Stimulated activated CD4-positive, alpha-beta T cell treated with anti-CD3 and anti-CD28 coated beads, TNF-alpha, amount 100 ng/mL, for 48 hours (primary cell): ENCODE data around the gene NME3.
A peak's percentile ranks its signal among the peaks of the same experiment; 100 is the strongest.
"Not testable (repeated sequence)": the region's sequence is repeated elsewhere in the genome, so short reads cannot be mapped to it uniquely, and the experiment has no call there.

Experiments used
- DNase-seq, 3 donors: peaks; one replicate each; pipeline ENCODE4 v3.0.0-alpha.2; 2020; ENCODE audit warnings: low read depth in 3 of 3

Gene NME3

DNA sequence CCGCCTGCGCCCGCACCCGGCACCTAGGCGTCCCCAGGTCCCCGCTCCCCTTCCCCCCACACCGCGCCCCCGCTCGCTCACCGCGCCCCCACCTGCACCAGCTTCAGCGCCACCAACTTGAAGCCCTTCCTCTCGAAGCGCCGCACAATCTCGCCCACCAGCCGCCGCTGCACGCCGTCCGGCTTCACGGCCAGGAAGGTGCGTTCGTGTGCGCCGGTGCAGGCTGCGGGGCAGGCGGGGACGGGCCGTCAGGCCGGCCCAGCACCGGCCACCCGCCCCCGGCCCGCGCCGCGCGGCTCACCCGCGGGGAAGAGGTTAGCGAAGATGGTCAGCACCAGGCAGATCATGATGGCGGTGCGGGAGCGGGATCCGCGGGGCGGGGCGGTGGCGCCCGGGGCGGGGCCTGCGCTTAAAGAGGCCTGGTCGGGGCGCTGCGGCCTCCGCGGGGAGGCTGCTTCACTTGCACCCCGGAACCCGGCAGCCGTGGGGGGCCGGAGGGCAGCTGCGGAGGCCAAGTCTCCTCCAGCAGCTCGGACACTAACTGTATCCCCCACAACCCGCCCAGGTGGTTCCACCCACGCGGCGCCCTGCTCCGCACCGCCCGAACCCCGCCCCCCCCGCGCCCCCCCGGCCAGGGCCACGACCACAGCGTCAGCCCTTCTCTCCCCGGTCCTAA lies at the start of gene NME3:
NME3 (minus strand) TSS at position 356 of the 676 bp plus-strand sequence; CDS start at position 347, 9 bp downstream.
- DNase-seq = peak; percentile 57 to 81 (median 64)

DNA sequence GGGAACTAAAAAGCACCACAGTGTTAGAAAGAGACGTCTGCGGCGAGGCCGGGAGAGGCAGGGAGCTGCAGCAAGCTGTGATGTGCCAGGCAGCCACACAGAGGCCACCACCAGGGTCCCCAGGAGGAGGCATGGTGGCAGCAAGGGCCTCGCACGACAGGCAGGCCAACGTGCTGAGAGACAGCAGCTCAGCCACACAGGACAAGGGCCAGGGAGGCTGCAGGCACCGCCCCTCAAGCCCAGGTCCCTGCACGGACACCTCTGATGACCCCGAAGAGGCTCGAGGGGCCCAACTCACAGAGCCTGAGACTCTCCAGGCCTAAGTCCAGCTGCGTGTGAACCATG lies 49.6 kb upstream of the NME3 start:
- no peak for DNase-seq

DNA sequence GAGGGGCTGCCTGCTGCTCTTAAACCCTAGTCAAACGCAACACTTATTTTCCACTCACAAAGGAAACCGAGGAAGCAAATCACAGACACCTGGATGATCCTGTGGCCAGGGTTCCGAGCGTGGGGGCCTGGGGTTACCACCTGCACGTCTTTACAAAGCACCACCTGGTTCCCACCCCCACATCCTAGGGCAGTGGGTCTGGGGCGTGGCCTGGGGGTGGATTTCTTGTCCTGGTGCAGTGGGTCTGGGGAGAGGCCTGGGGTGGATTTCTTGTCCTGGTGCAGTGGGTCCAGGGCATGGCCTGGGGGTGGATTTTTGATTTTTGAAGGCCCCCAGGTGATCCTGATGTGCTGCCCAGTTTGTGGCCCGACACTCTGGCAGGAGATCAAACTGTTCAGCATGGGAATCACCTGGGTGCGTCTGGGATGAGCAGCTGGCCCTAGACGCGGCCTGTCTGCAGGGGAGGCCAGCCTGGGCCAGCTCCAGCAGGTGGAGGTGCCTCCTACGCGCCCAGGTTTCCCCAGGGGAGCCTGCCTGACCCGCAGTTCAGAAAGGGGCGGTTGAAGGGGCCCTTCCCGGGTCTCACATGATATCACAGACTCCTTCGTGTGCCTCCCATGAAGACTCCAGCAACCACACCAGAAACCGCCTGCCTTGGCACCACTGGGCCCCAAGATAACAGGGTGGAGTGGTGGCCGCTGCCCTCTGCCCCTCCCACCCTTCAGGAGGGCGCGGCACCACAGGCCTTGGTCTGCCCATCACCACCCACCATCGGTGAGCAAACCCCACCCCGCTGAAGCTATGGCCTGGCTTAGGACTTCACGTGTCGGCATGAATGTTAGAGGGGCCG lies 49.0 kb upstream of the NME3 start:
- DNase-seq = no peak

- DNase-seq = no peak
These were observed 48.3 kb upstream of the NME3 start for GRCh38 chr16:1819611-1820010.

DNA sequence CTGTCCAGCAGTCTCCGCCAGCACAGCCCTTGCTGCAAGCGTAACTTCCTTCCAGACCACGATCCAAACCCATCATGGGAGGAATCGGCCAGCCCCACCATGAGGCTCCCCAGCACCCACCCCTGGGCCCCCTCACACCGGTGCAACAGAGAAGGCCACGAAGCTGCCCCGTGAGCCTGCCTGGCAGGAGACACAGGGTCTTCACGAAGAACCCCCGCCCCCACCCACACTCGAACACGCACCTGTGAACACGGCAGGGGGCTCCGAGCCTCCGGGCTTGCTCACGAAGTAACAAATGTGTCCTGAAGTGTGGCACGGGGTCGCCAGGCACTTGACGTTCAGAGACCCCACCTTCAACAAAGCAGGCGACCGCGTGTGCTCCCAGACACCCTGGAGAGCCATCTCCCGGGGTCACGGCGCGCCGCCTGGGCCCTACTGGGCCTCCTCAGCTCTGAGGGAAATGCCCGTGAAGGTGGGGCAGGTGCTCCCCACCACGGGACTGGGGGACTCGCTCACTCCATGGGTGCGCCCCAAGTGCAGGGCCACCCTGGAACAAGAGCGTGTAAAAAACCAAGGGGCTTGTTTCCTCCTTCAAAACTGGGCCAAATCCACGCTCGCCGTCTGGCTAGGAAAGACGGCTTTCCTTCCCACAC lies 47.7 kb upstream of the NME3 start:
- DNase-seq = no peak

- no peak for DNase-seq
These were observed 47.0 kb upstream of the NME3 start for GRCh38 chr16:1818204-1818872.

DNA sequence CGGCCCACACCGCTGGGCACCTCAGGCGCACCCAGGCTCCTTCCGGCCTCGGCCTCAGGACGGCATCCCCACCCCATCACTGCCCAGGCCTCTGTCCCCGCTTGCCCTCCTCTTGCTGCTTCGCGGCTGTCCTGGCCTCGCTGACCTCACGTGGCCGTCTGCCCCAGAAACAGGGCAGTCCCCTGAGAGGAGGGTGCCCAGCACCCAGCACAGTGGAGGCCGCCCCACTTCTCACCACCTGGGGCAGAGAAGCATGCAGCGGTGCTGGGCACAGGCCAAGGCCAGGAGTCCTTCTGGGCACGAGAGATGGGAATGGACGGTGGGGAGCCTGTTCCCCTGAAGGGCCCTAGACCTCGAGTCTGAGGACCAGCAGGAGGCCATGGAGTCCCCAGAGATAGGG lies 46.4 kb upstream of the NME3 start:
- DNase-seq = no peak

GRCh38 chr16:1817276-1817589 lies 45.9 kb upstream of the NME3 start:
- no peak for DNase-seq

DNA sequence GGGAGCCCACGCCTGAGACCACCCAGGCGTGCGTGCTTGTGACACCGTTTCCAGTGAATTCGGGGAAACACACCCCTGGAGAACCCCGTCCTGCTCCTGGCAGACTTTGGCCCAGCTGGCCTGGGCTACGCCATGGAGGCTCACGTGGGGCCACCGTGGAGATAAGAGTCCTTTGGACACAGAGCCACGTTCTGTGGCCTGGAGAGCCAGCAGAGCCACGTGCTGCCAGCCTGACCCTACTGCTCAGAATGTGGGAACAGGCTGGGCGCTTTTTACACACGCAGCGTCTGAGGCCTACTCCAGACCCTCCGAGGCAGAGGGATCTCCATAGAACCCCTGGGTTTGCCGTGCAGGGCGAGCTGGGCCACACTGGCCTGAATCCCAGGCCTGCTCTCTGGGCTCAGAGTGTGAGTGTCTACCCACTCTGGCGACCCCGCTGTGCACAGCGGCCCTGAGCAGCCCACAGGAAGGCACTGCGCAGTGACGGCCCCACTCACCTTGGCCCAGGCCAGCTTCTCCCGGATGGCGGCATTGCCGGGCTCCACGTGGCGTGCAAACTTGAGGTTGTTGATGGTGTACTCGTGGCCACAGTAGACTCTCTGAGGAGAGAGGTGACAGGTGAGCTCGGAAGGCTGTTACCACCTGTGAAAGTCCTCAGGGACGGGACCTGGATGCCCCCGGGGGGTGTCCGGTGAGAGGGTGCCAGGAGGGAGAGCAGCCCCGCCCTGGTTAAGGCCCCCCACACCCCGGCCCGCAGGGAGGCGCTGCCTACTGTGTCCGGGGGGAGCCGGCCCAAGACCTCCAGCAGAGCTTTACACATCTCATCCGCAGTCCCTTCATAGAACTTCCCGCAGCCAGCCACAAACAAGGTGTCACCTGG lies 45.3 kb upstream of the NME3 start:
- no peak for DNase-seq

- no peak for DNase-seq
These were observed 44.1 kb upstream of the NME3 start for GRCh38 chr16:1815461-1815860.

GRCh38 chr16:1812732-1813163 lies 41.4 kb upstream of the NME3 start:
- peak; percentile 35 to 57 (median 55) for DNase-seq

- no peak for DNase-seq
These were observed 39.2 kb upstream of the NME3 start for GRCh38 chr16:1810536-1810935.

DNA sequence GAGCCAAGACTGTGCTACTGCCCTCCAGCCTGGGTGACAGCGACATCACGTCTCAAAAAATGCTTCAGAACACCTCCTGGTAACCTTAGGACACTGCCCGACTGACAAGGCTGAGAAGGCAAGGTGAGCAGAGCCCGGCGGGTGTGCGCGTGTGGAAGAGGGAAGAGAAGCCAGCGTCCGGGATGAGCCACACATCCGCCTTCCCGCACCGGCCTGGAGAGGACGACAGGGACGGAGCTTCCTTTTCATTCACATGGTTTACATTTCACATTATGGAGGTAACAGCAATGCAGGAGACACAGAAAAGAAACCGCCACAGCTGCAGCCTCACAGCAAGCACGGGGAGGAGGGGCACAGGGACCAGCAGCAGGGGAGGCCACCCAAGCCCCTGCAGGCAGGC lies 38.8 kb upstream of the NME3 start:
- DNase-seq = no peak

- no peak for DNase-seq
These were observed 38.0 kb upstream of the NME3 start for GRCh38 chr16:1809281-1809801.

DNA sequence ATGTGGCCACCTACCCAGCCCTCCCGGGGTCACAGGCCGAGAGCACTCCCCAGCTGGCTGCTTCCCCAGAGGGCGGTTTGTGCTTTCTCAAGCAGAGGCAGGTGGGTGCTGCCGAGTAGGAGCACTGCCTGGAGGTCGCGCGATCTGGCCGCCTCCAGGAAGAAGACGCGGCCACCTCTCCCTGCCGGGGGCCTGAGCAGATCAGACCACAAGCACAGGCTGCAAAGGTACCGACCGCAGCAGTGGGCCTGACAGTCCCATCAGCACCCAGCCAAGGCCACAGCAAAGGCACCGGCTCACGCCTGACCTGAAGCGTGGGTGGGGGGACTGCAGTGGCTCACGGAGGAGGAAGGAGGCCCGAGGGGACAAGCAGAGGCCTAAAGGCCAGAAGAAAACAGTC lies 37.3 kb upstream of the NME3 start:
- no peak for DNase-seq

GRCh38 chr16:1807626-1808025 lies 36.3 kb upstream of the NME3 start:
- no peak for DNase-seq

DNA sequence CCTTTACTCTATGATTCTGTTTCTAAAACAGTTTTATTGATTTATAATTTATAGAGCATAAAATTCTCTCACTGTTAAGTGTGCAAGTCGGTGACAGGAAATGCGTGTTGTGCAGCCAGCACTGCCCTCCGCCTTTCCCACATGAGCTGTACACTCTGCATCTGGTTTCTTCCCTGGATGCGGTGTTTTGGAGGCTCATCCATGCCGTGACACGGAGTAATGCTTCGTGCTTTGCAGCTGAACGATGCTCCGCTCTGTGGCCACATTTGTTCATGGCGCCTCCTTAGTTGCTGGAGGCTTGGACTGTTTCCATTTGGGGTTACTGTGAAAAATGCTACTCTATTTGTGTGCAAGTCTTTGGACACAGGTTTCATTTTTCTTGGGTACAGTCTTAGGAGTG lies 29.4 kb upstream of the NME3 start:
- DNase-seq = no peak

DNA sequence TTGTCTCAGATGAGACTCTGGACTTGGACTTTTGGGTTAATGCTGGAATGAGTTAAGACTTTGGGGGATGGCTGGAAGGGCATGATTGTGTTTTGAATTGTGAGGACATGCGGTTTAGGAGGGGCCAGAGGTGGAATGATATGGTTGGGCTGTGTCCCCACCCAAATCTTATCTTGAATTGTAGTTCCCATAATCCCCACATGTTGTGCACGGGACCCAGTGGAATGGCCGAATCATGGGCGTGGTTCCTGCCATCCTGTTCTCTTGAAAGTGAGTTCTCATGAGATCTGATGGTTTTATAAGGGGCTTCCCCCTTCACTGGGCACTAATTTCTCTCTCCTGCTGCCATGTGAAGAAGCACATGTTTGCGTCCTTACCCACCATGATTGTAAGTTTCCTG lies 27.9 kb upstream of the NME3 start:
- not testable (repeated sequence) for DNase-seq

- no peak for DNase-seq
These were observed 23.7 kb upstream of the NME3 start for GRCh38 chr16:1794908-1795666.

DNA sequence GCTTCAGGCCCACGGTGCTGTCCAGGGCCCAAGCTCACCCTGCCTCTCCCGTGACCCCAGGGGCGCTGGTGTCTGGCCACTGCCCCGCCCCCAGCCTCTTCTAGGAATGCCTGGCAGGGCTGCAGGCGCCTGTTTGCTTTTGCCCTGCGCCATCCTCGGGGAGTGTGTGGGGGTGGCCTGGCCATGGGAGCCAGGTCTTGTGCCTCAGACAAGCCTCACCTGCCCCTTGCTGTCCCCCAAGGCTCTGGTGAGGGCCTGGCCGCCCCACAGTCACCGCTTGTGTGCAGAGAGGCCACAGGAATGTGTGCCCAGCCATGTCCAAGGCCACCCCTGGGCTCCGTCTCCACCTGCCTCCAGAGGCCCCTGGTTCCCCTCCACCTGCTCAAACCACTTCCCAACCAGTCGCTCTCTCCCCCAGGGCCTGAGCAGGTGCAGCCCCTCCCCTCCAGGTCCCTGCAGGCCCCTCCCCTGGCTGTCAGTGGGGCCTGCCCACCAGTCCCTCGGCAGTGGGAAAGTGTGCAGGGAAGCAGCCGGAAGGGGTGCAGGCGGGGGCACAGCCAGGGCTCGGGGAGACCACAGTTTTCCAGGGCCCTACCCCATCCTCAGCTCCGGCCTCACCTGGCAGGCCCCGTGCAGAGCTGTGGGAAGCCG lies 23.0 kb upstream of the NME3 start:
- no peak for DNase-seq
